H9 (cell line): ENCODE data around the gene ABCB11. TPM values are rescaled to one million over a fixed set of nuclear protein-coding genes. Genes with fewer than 3 reads are reported as not detected.

Experiments
- DNase-seq: peaks from one replicate; pipeline ENCODE4 v3.0.0-alpha.2; 2017
- H2AFZ ChIP-seq: one replicate; pipeline ENCODE4 v1.6.1; 2013; ENCODE audit warnings: mild to moderate bottlenecking, low read length, control low read depth, moderate library complexity
- H2AK5ac ChIP-seq: 2 replicates; pipeline ENCODE4 v1.6.1; 2013; ENCODE audit warnings: low read length, control low read depth, mixed read lengths; ENCODE audit not compliant: insufficient read length
- H2BK120ac ChIP-seq: one replicate; pipeline ENCODE4 v1.6.1; 2013; ENCODE audit warnings: low read depth, mild to moderate bottlenecking, low read length, control low read depth, inconsistent platforms; ENCODE audit not compliant: poor library complexity, severe bottlenecking
- H2BK12ac ChIP-seq: 2 replicates; pipeline ENCODE4 v1.6.1; 2013; ENCODE audit warnings: low read length, control low read depth, mixed read lengths, low read depth; ENCODE audit not compliant: insufficient read length
- H2BK15ac ChIP-seq: 2 replicates; pipeline ENCODE4 v1.6.1; 2013; ENCODE audit warnings: low read depth, low read length, control low read depth
- H2BK20ac ChIP-seq: one replicate; pipeline ENCODE4 v1.6.1; 2013; ENCODE audit warnings: low read depth, mild to moderate bottlenecking, low read length, control low read depth, inconsistent platforms; ENCODE audit not compliant: poor library complexity, severe bottlenecking
- H2BK5ac ChIP-seq: 2 replicates; pipeline ENCODE4 v1.6.1; 2013; ENCODE audit warnings: low read length, control low read depth, mixed read lengths; ENCODE audit not compliant: insufficient read length
- H3K14ac ChIP-seq: 2 replicates; pipeline ENCODE4 v1.6.1; 2013; ENCODE audit warnings: low read length, control low read depth; ENCODE audit not compliant: insufficient read depth
- H3K18ac ChIP-seq: 2 replicates; pipeline ENCODE4 v1.6.1; 2013; ENCODE audit warnings: low read depth, mild to moderate bottlenecking, mixed read lengths, low read length, control low read depth; ENCODE audit not compliant: insufficient read length
- H3K23ac ChIP-seq: 2 replicates; pipeline ENCODE4 v1.6.1; 2013; ENCODE audit warnings: low read length, control low read depth, mixed read lengths, low read depth; ENCODE audit not compliant: insufficient read length
- H3K23me2 ChIP-seq: 2 replicates; pipeline ENCODE4 v1.6.1; 2013; ENCODE audit warnings: low read depth, mild to moderate bottlenecking, mixed read lengths, low read length, control low read depth; ENCODE audit not compliant: insufficient read length, poor library complexity, severe bottlenecking
- H3K27ac ChIP-seq: 2 replicates; pipeline ENCODE4 v1.5.1; 2013; ENCODE audit warnings: low read length, control low read depth, mixed read lengths, low read depth; ENCODE audit not compliant: insufficient read length
- H3K27me3 ChIP-seq: 2 replicates; pipeline ENCODE4 v1.6.1; 2013; ENCODE audit warnings: low read length, control low read depth, inconsistent platforms; ENCODE audit not compliant: insufficient read depth
- H3K4ac ChIP-seq: 2 replicates; pipeline ENCODE4 v1.6.1; 2013; ENCODE audit warnings: low read depth, mild to moderate bottlenecking, control low read depth, inconsistent platforms, low read length, moderate library complexity
- H3K4me1 ChIP-seq: 2 replicates; pipeline ENCODE4 v1.6.1; 2013; ENCODE audit warnings: low read length, control low read depth, inconsistent platforms; ENCODE audit not compliant: insufficient read depth
- H3K4me2 ChIP-seq: 2 replicates; pipeline ENCODE4 v1.6.1; 2013; ENCODE audit warnings: low read length, control low read depth, mixed read lengths; ENCODE audit not compliant: insufficient read length, insufficient read depth
- H3K56ac ChIP-seq: 2 replicates; pipeline ENCODE4 v1.6.1; 2013; ENCODE audit warnings: low read depth, mild to moderate bottlenecking, mixed read lengths, low read length, control low read depth; ENCODE audit not compliant: insufficient read length
- H3K79me1 ChIP-seq: 2 replicates; pipeline ENCODE4 v1.6.1; 2013; ENCODE audit warnings: low read depth, mild to moderate bottlenecking, moderate library complexity, low read length, control low read depth, inconsistent platforms; ENCODE audit not compliant: insufficient read depth, poor library complexity, severe bottlenecking
- H3K79me2 ChIP-seq: 2 replicates; pipeline ENCODE4 v1.6.1; 2013; ENCODE audit warnings: low read length, control low read depth, inconsistent platforms; ENCODE audit not compliant: insufficient read depth
- H3K9ac ChIP-seq: 2 replicates; pipeline ENCODE4 v1.6.1; 2013; ENCODE audit warnings: low read length, control low read depth, mixed read lengths; ENCODE audit not compliant: insufficient read length; ENCODE audit errors: extremely low read depth
- H3K9me3 ChIP-seq: one replicate; pipeline ENCODE4 v1.6.1; 2013; ENCODE audit warnings: low read depth, low read length, inconsistent platforms; ENCODE audit not compliant: control insufficient read depth
- H3T11ph ChIP-seq: one replicate; pipeline ENCODE4 v1.6.1; 2013; ENCODE audit warnings: mild to moderate bottlenecking, low read length, control low read depth, inconsistent platforms
- H4K20me1 ChIP-seq: one replicate; pipeline ENCODE4 v1.6.1; 2013; ENCODE audit not compliant: control insufficient read depth, insufficient read length, insufficient read depth
- H4K5ac ChIP-seq: 2 replicates; pipeline ENCODE4 v1.6.1; 2013; ENCODE audit warnings: low read depth, mild to moderate bottlenecking, mixed read lengths, low read length, control low read depth; ENCODE audit not compliant: insufficient read length
- H4K8ac ChIP-seq: replicated peaks from 2 replicates; pipeline ENCODE4 v1.6.1; 2013; ENCODE audit warnings: low read length, control low read depth, mixed read lengths, low read depth; ENCODE audit not compliant: insufficient read length
- H4K91ac ChIP-seq: 2 replicates; pipeline ENCODE4 v1.6.1; 2013; ENCODE audit warnings: low read depth, mild to moderate bottlenecking, moderate library complexity, mixed read lengths, low read length, control low read depth; ENCODE audit not compliant: insufficient read length
- H3K27ac Mint-ChIP-seq, 3 experiments: 2 replicates in 2 of 3; 3 replicates in 1 of 3; pipeline ENCODE4 v1.8.0; 2020 to 2021; ENCODE audit warnings: mixed read lengths in 3 of 3, mild to moderate bottlenecking in 1 of 3, moderate library complexity in 1 of 3
- H3K27me3 Mint-ChIP-seq: 2 replicates; pipeline ENCODE4 v1.8.0; 2021; ENCODE audit warnings: low read depth, mild to moderate bottlenecking, moderate library complexity, mixed read lengths
- H3K36me3 Mint-ChIP-seq, 3 experiments: 2 replicates in 2 of 3; 3 replicates in 1 of 3; pipeline ENCODE4 v1.8.0; 2020 to 2021; ENCODE audit warnings: low read depth in 3 of 3, mixed read lengths in 3 of 3; ENCODE audit not compliant: insufficient read depth in 1 of 3
- H3K4me1 Mint-ChIP-seq, 2 experiments: 2 replicates each; pipeline ENCODE4 v1.8.0; 2020; ENCODE audit warnings: mixed read lengths in 2 of 2
- H3K4me3 Mint-ChIP-seq, 2 experiments: 2 replicates in 1 of 2; 3 replicates in 1 of 2; pipeline ENCODE4 v1.8.0; 2020 to 2021; ENCODE audit warnings: mild to moderate bottlenecking in 2 of 2, mixed read lengths in 2 of 2, moderate library complexity in 1 of 2
- H3K9me3 Mint-ChIP-seq, 2 experiments: 2 replicates in 1 of 2; 3 replicates in 1 of 2; pipeline ENCODE4 v1.8.0; 2020; ENCODE audit warnings: mild to moderate bottlenecking in 2 of 2, mixed read lengths in 2 of 2, moderate library complexity in 1 of 2
- CTCF ChIP-seq: fragments of 200-600 bp; sonication (generic); conservative IDR thresholded peaks from 3 replicates; pipeline ENCODE4 v1.8.0; 2021; ENCODE audit warnings: antibody characterized with exemption, mild to moderate bottlenecking
- WGBS: extraction: QIAGEN DNeasy Blood & Tissue Kit; methylation state at CpG from one replicate; pipeline ENCODE4 v1.1.7; 2013; ENCODE audit warnings: missing lambda C conversion rate, low lambda C conversion rate, mixed read lengths; ENCODE audit not compliant: insufficient read length; ENCODE audit errors: extremely low coverage; 5-methylcytosine and 5-hydroxymethylcytosine counted together
- total RNA-seq: library from RNA; stranded (reverse); gene quantifications from 2 replicates; pipeline ENCODE4 v1.2.1, GENCODE V29; 2021

ABCB11 gene
- total RNA-seq, 1 experiment from 2014 or later, result not detected

- Histone ChIP-seq H3K27ac (no peak overlapping the region), H3T11ph (no peak overlapping the region), H3K27me3 (no peaks in the 10 kb centered on the region), H2BK20ac (no peak overlapping the region), H2BK15ac (no peak overlapping the region), H2BK5ac (no peak overlapping the region), H3K4me2 (no peak overlapping the region), H2AK5ac (no peak overlapping the region), H4K20me1 (no peaks in the 10 kb centered on the region), H2BK120ac (no peak overlapping the region), H3K23me2 (no peaks in the 10 kb centered on the region), H4K91ac (no peak overlapping the region), H2AFZ (no peak overlapping the region), H3K9me3 (no peaks in the 10 kb centered on the region), H3K14ac (no peak overlapping the region), H3K79me1 (no peaks in the 10 kb centered on the region), H3K23ac (no peak overlapping the region), H3K56ac (no peak overlapping the region), H3K79me2 (no peaks in the 10 kb centered on the region), H4K5ac (no peak overlapping the region), H4K8ac (no peak overlapping the region), H3K4me1 (no peaks in the 10 kb centered on the region), H3K18ac (no peak overlapping the region), H3K9ac (no peak overlapping the region), H3K4ac (no peak overlapping the region), H2BK12ac (no peak overlapping the region)
- Mint-ChIP-seq H3K27me3 (no peaks in the 10 kb centered on the region; the same call in 1 of the 2 replicates), H3K36me3 (no peaks in the 10 kb centered on the region), H3K27ac (no peak overlapping the region), H3K9me3 (no peaks in the 10 kb centered on the region; a peak in 1 of 5 replicates), H3K4me3 (no peak overlapping the region), H3K4me1 (peaks cover 8 to 10% of the 10 kb centered on the region in 2 experiments)
- DNase-seq, result no peak
- no CpG with 5 or more reads among the region's 3 CpGs for WGBS
- no peak for TF ChIP-seq CTCF
Measured at GRCh38 chr2:169009865-169010579, 21.1 kb downstream of the ABCB11 start.
